GM11168 (cell line): ENCODE results near the gene GDPD5.
"Not testable (repeated sequence)": the region's sequence is repeated elsewhere in the genome, so short reads cannot be mapped to it uniquely, and the experiment has no call there.

Experiments used
- in situ Hi-C: fragments of 300-500 bp; cut with MboI; formaldehyde crosslinking; loops from one replicate; pipeline ENCODE4 v1.12.0; 2022; ENCODE audit warnings: low sequenced_read_pairs; ENCODE audit not compliant: unreplicated experiment

Gene GDPD5

GRCh38 chr11:75420224-75421034, 105.3 kb downstream of the GDPD5 start:
- in situ Hi-C loops = no loop called here

DNA sequence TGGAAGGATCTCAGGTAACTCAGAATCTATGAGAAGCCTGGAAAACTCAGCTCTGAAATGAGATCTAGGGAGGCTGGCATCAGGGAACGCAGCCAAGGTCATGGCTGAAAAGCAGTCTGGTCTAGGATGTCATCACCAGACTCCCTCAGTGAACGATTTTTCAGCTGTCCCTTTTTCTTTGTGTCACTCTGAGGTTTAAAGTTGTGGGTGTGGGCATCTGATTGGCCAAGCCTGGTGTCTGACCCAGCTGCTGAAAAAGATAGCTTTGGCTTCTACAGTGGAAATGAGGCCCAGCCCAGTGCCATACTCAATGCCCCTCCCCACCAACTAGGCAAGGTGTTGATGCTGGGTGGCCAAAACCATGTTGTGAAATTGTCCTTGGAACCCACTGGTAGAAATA, 111.9 kb downstream of the GDPD5 start:
- in situ Hi-C loops = no loop called here

DNA sequence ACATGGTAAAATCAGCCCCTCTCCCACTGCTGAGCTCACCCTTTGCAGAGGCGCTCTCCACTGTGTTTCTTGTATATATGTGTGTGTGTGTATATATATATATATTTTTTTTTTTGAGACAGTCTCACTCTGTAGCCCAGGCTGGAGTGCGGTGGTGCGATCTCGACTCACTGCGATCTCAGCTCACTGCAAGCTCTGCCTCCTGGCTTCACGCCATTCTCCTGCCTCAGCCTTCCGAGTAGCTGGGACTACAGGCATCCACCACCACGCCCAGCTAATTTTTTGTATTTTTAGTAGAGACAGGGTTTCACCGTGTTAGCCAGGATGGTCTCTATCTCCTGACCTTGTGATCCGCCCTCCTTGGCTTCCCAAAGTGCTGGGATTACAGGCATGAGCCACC, 112.6 kb downstream of the GDPD5 start:
- in situ Hi-C loops = not testable (repeated sequence)

- in situ Hi-C loops = not testable (repeated sequence)
Measured at GRCh38 chr11:75409971-75410370, 115.8 kb downstream of the GDPD5 start.

DNA sequence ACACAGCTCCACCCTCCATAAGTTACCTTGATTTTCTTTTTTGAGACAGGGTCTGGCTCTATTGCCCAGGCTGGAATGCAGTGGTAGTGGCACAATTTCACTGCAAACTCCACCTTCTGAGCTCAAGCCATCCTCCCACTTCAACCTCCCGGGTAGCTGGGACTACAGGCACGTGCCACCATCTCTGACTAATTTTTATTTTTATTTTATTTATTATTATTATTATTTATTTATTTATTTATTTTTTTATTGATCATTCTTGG, 116.9 kb downstream of the GDPD5 start:
- in situ Hi-C loops = no loop called here

GRCh38 chr11:75406338-75406777, 119.4 kb downstream of the GDPD5 start:
- in situ Hi-C loops = no loop called here

- in situ Hi-C loops = no loop called here
Measured at GRCh38 chr11:75403983-75404658, 121.6 kb downstream of the GDPD5 start.

GRCh38 chr11:75403037-75403436, 122.7 kb downstream of the GDPD5 start:
- in situ Hi-C loops = no loop called here

DNA sequence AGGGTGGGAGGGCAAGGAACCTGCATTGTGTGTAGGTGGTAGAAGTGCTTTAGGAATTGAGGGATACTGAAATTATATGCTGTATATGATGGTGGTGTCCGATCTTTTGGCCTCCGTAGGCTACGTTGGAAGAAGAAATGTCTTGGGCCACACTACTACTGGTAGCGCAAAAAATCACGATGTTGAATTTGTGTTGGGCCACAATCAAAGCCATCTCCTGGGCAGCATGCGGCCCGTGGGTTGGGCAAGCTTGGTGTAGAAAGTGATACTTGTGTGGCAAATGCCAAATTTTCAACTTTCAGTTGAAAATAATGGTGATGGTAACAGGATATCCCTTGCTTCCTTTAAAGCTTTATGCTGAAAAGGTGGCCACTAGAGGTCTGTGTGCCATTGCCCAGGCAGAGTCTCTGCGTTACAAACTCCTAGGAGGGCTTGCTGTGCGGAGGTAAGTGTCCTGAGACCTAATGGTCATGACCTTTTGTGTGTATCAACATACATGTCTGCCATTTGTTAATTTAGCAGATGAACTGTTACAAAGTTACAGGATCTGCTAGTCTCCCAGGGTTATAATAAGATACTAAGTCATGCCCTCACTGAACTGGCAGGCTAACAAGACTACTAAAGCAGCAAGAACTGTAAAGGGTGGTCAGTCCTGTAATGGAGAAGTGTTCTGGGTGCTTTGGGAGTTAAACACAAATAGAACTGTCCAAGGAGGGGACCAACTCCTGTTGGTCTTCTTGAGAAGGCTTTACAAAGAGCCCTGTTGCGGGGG, 123.6 kb downstream of the GDPD5 start:
- in situ Hi-C loops = no loop called here

GRCh38 chr11:75400146-75400865, 125.4 kb downstream of the GDPD5 start:
- in situ Hi-C loops = no loop called here

- in situ Hi-C loops = no loop called here
Measured at GRCh38 chr11:75399344-75400145, 126.2 kb downstream of the GDPD5 start, which contains the start of gene RPS3. Gene RPS3 (plus strand): TSS chr11:75399518. CDS start chr11:75399548, 30 bp downstream.

- in situ Hi-C loops = no loop called here
Measured at GRCh38 chr11:75398906-75399305, 126.8 kb downstream of the GDPD5 start.

- in situ Hi-C loops = no loop called here
Measured at GRCh38 chr11:75394085-75394840, 131.5 kb downstream of the GDPD5 start.

GRCh38 chr11:75389925-75390324, 135.8 kb downstream of the GDPD5 start:
- in situ Hi-C loops = no loop called here

DNA sequence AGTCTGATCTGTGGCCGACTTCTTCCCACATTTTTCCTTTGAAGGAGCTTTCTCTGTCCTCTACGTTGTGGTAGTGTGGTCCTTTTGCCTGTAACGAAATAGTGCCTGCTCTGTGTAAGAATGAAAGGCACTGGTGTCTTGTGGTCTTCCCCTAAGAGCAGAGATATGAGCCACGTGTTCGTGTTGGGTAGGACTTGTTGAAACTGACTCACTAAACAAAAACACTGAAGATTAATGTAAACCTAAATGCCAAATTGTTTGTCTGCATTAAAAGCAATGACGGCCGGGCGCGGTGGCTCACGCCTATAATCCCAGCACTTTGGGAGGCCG, 136.5 kb downstream of the GDPD5 start:
- in situ Hi-C loops = no loop called here

DNA sequence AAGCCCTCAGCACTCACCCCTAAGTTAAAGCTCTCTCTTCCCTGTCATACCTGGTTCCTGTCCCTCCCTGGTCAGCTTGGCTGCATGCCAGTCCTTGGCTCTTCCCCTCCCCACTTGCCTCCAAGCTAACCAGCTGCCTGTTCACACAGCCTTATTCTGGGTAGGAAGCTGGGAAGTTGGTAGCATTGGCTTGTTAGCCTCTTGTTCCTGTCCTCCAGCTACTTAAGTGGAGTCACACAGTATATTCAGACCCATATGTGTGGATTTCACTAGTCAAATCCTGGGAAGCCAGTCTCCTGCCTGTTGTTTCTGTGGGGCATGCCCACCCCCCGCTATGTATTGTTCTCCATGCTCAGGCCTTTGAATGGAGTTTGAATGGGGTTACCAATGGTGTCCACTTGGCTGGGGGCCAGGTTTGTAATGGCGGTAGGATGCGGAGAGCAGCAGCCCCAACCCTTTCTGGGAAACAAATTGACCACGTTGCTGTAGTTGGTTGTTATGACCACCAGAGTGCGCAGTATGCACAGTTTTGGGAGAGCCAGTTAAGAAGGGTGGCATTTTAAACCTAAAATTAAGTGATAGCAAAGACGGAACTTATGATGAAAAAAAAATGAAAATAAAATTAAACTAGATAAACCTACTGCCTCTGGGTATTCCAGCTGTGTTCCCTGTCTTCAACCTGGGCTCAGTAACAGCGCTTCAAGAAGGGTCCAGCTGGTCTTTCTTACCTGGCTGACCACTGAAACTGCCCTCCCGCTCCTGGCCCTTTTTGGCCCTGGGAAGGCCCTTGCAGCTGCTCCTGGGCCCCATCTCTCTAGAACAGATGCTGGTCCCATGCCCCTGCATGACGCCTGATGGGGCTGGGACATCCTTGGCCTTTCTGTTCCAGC, 137.1 kb downstream of the GDPD5 start:
- in situ Hi-C loops = no loop called here

DNA sequence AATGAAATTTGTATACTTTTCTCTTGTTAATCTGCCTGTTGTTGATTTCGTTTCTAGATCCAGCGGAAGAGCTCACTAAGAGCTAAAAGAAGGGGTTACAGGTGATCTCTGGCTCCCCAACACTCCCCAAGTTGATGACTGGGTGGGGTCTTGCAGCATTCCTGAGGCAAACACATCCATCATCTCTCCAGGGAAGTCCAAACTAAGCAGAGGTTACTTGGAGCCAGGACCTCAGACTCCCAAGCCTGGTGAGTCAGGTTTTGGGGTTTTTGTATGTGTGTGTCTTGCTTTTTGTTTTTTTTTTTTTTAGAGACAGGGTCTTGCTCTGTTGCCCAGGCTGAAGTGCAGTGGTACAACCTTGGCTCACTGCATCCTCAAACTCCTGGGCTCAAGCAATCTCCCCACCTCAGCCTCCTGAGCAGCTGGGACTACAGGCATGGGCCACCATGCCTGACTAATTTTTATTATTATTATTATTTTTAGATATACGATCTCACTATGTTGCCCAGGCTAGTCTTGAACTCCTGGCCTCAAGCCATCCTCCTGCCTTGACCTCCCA, 137.9 kb downstream of the GDPD5 start:
- in situ Hi-C loops = no loop called here
